GM23248 (cell line): ENCODE measurements around the gene RGS21.

Experiments used
- EZH2 ChIP-seq: fragments of 200-600 bp; sonication (generic); IDR thresholded peaks from 2 replicates; pipeline ENCODE4 v1.6.1; 2018; ENCODE audit warnings: antibody characterized with exemption, mild to moderate bottlenecking; ENCODE audit not compliant: insufficient read depth, poor library complexity, severe bottlenecking
- EZH2phosphoT487 ChIP-seq: fragments of 200-600 bp; sonication (generic); IDR thresholded peaks from 2 replicates; pipeline ENCODE4 v1.6.1; 2018; ENCODE audit warnings: antibody characterized with exemption, moderate library complexity, mild to moderate bottlenecking, low read depth; ENCODE audit not compliant: insufficient read depth

DNA sequence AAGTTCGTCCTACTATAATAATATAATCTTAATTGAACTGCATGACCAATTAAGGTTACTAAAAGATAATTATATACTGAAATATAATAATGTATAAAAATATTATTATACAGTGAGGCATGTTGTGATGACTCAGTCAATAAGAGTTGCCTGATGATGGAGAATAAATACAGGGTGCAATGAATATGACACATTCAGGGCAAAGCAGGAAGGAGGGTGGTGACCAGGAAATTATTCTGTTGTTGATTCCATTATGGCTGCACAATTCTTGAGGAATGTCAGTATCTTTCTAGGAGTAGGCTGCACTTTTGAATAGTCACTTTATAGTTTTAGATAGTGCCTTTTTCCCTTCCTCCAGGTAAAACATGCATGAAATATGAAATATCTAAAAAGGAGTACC is 46.4 kb upstream of the RGS21 start:
- TF ChIP-seq EZH2phosphoT487, result no peak
- TF ChIP-seq EZH2, result no peak
